Astrocyte (in vitro differentiated cells and primary cell): ENCODE results near the gene SYT7. TPM values are rescaled to one million over a fixed set of nuclear protein-coding genes. Genes with fewer than 3 reads are reported as not detected.

Source experiments
- DNase-seq: peaks from one replicate; pipeline ENCODE4 v3.0.0-alpha.2; 2010; ENCODE audit warnings: low read depth
- FAIRE-seq: peaks from 2 replicates; lab custom pipeline; 2011; peaks lifted over from hg19 to GRCh38; lab: Jason Lieb, UNC
- H2AFZ ChIP-seq: 2 replicates; pipeline ENCODE4 v1.6.0; 2012; ENCODE audit warnings: low read depth, low read length, inconsistent platforms
- H3K27ac ChIP-seq: 2 replicates; pipeline ENCODE4 v1.5.1; 2011; ENCODE audit warnings: low read depth, low read length, inconsistent platforms
- H3K27me3 ChIP-seq: 2 replicates; pipeline ENCODE4 v1.6.0; 2011; ENCODE audit warnings: low read length, inconsistent platforms; ENCODE audit not compliant: insufficient read depth
- H3K36me3 ChIP-seq: 2 replicates; pipeline ENCODE4 v1.5.1; 2011; ENCODE audit warnings: low read length, inconsistent platforms; ENCODE audit not compliant: insufficient read depth
- H3K4me1 ChIP-seq: 2 replicates; pipeline ENCODE4 v1.5.1; 2011; ENCODE audit warnings: low read length, inconsistent platforms; ENCODE audit not compliant: insufficient read depth
- H3K4me2 ChIP-seq: 2 replicates; pipeline ENCODE4 v1.6.0; 2012; ENCODE audit warnings: low read length, inconsistent platforms
- H3K4me3 ChIP-seq: 2 replicates; pipeline ENCODE4 v1.5.1; 2011; ENCODE audit warnings: low read depth, mild to moderate bottlenecking, low read length, inconsistent platforms; ENCODE audit not compliant: insufficient read depth
- H3K79me2 ChIP-seq: 2 replicates; pipeline ENCODE4 v1.6.0; 2012; ENCODE audit warnings: mild to moderate bottlenecking, low read length, inconsistent platforms; ENCODE audit not compliant: insufficient read depth
- H3K9ac ChIP-seq: 2 replicates; pipeline ENCODE4 v1.6.0; 2012; ENCODE audit warnings: mild to moderate bottlenecking, low read length, inconsistent platforms
- H3K9me3 ChIP-seq: 2 replicates; pipeline ENCODE4 v1.5.1; 2012; ENCODE audit warnings: low read depth, mild to moderate bottlenecking, low read length, inconsistent platforms; ENCODE audit not compliant: insufficient read depth
- H4K20me1 ChIP-seq: 2 replicates; pipeline ENCODE4 v1.6.0; 2012; ENCODE audit warnings: low read length, inconsistent platforms; ENCODE audit not compliant: insufficient read depth
- H3K27ac Mint-ChIP-seq: one replicate; pipeline ENCODE4 v1.8.0; 2021; ENCODE audit warnings: mild to moderate bottlenecking, mixed read lengths; ENCODE audit not compliant: unreplicated experiment
- H3K27me3 Mint-ChIP-seq: one replicate; pipeline ENCODE4 v1.8.0; 2021; ENCODE audit warnings: low read depth, mixed read lengths; ENCODE audit not compliant: unreplicated experiment
- H3K36me3 Mint-ChIP-seq: one replicate; pipeline ENCODE4 v1.8.0; 2021; ENCODE audit warnings: low read depth, mixed read lengths; ENCODE audit not compliant: unreplicated experiment
- H3K4me1 Mint-ChIP-seq: one replicate; pipeline ENCODE4 v1.8.0; 2021; ENCODE audit warnings: low read depth, mixed read lengths; ENCODE audit not compliant: unreplicated experiment
- H3K4me3 Mint-ChIP-seq: one replicate; pipeline ENCODE4 v1.8.0; 2021; ENCODE audit warnings: mild to moderate bottlenecking, moderate library complexity, mixed read lengths; ENCODE audit not compliant: unreplicated experiment
- H3K9me3 Mint-ChIP-seq: one replicate; pipeline ENCODE4 v1.8.0; 2021; ENCODE audit warnings: mild to moderate bottlenecking, mixed read lengths; ENCODE audit not compliant: unreplicated experiment
- CTCF ChIP-seq: IDR thresholded peaks from 2 replicates; pipeline ENCODE4 v1.5.1; 2011; ENCODE audit warnings: low read depth, mild to moderate bottlenecking, inconsistent platforms, low read length, moderate library complexity; ENCODE audit not compliant: insufficient read depth
- EZH2 ChIP-seq: IDR thresholded peaks from 2 replicates; pipeline ENCODE4 v1.6.1; 2012; ENCODE audit warnings: mild to moderate bottlenecking, low read length, inconsistent platforms; ENCODE audit not compliant: insufficient read depth
- total RNA-seq: library from RNA; stranded (reverse); gene quantifications from 2 replicates; pipeline ENCODE4 v1.2.1, GENCODE V29; 2021

SYT7 gene
- total RNA-seq, 1 donor from 2014 or later = 3.7 TPM

DNA sequence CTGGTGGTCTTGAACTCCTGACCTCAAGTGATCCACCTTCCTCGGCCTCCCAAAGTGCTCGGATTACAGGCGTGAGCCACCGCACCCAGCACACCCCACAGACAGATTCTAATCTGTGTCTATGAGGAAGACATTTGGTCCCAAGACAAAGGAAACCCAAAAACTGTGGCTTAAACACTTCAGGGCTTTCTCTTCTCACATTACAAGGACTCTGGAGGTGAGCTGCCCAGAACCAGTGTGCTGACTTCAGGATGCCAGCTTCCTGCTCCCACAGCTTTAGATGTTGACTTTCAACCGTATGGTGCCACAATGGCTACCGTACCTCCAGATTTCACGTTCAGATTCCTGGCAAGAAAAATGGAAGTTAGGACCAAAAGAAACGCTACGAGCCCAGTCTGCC is 32.2 kb upstream of the SYT7 start:
- Histone ChIP-seq H3K27ac (no peak overlapping the region), H3K4me2 (no peak overlapping the region), H3K4me3 (no peak overlapping the region), H3K9ac (no peak overlapping the region), H3K9me3 (peaks cover 4% of the 10 kb centered on the region), H3K79me2 (no peaks in the 10 kb centered on the region), H3K27me3 (peaks cover 10% of the 10 kb centered on the region), H3K4me1 (peaks cover 23% of the 10 kb centered on the region), H2AFZ (no peak overlapping the region), H3K36me3 (no peaks in the 10 kb centered on the region), H4K20me1 (no peaks in the 10 kb centered on the region)
- no peak for DNase-seq
- FAIRE-seq = no peak
- H3K4me1 Mint-ChIP-seq = peaks cover 11% of the 10 kb centered on the region
- no peak overlapping the region for H3K4me3 Mint-ChIP-seq
- H3K9me3 Mint-ChIP-seq = peaks cover 6% of the 10 kb centered on the region
- H3K27ac Mint-ChIP-seq = no peak overlapping the region
- peaks cover 27% of the 10 kb centered on the region for H3K27me3 Mint-ChIP-seq
- peaks cover 3% of the 10 kb centered on the region for H3K36me3 Mint-ChIP-seq
- TF ChIP-seq EZH2 (no peak), CTCF (no peak)

DNA sequence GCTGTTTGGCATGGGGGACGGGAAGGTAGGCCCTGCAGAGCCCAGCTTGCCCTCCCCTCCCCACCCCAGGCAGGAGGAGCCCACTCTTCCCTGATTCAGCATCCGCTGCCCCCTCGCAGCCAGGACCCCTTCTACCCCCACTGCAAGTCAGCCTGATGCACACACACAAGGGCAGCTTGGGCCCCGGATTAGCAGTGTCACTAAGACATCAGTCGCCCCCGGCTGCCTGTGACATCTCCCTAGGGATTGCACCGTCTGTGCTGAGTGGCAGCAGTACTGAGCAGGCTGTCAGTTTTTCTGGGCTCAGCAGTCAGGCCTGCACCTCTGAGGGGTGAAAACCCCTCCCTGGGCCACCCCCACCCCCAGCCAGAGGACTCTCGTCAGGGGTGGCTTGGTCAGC is 30.4 kb upstream of the SYT7 start:
- H3K27me3 Mint-ChIP-seq = peaks cover 37% of the 10 kb centered on the region
- FAIRE-seq (no peak), DNase-seq (no peak)
- H3K36me3 Mint-ChIP-seq = peaks cover 3% of the 10 kb centered on the region
- TF ChIP-seq EZH2 (no peak), CTCF (no peak)
- Histone ChIP-seq H3K9ac (no peak overlapping the region), H4K20me1 (no peaks in the 10 kb centered on the region), H3K4me3 (no peak overlapping the region), H3K27me3 (peaks cover 12% of the 10 kb centered on the region), H3K36me3 (no peaks in the 10 kb centered on the region), H3K4me2 (no peak overlapping the region), H3K4me1 (peaks cover 11% of the 10 kb centered on the region), H2AFZ (no peak overlapping the region), H3K79me2 (no peaks in the 10 kb centered on the region), H3K9me3 (peaks cover 4% of the 10 kb centered on the region), H3K27ac (no peak overlapping the region)
- no peak overlapping the region for H3K27ac Mint-ChIP-seq
- H3K4me1 Mint-ChIP-seq = peaks cover 7% of the 10 kb centered on the region
- peaks cover 6% of the 10 kb centered on the region for H3K9me3 Mint-ChIP-seq
- H3K4me3 Mint-ChIP-seq = no peak overlapping the region

- Histone ChIP-seq H3K4me2 (no peak overlapping the region), H3K4me1 (peaks cover 11% of the 10 kb centered on the region), H3K27me3 (peaks cover 16% of the 10 kb centered on the region), H3K27ac (no peak overlapping the region), H4K20me1 (no peaks in the 10 kb centered on the region), H3K9ac (no peak overlapping the region), H3K4me3 (no peak overlapping the region), H2AFZ (no peak overlapping the region), H3K79me2 (no peaks in the 10 kb centered on the region), H3K9me3 (peaks cover 4% of the 10 kb centered on the region), H3K36me3 (no peaks in the 10 kb centered on the region)
- TF ChIP-seq EZH2 (no peak), CTCF (no peak)
- Mint-ChIP-seq H3K27ac (no peak overlapping the region), H3K27me3 (peaks cover 41% of the 10 kb centered on the region), H3K4me1 (peaks cover 4% of the 10 kb centered on the region), H3K9me3 (peaks cover 6% of the 10 kb centered on the region), H3K36me3 (peaks cover 3% of the 10 kb centered on the region), H3K4me3 (no peak overlapping the region)
- FAIRE-seq = no peak
- no peak for DNase-seq
Measured at GRCh38 chr11:61610905-61611304, 30.0 kb upstream of the SYT7 start.
